HG03558 (cell line): ENCODE results near the gene GPR107.

Experiments used
- ATAC-seq: cut with Tn5 transposase; IDR thresholded peaks from one replicate; pipeline ENCODE4 v1.9.1; 2021; ENCODE audit warnings: moderate number of reproducible peaks; ENCODE audit not compliant: unreplicated experiment; ENCODE audit errors: extremely low read depth

The GPR107 gene

DNA sequence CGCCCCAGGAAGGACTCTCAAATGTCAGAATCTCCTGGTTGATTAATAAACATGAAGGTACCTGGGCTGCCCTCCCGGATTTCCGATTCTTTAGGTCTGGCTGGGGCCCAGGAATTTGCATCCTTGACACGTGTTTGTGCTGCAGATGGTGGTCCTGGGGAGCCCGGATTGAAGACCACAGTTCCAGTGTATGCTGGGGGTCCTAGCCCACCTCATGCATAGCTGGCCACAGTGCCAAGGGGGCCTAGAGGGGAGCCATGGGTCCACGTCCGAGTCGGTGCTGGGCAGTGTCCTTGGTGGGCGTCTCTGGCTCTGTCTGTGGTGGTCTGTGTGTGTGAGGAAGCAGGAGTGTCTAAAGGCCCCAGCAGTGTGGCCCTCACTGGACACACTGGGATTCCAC, 121.6 kb downstream of the GPR107 start:
- ATAC-seq = no peak

DNA sequence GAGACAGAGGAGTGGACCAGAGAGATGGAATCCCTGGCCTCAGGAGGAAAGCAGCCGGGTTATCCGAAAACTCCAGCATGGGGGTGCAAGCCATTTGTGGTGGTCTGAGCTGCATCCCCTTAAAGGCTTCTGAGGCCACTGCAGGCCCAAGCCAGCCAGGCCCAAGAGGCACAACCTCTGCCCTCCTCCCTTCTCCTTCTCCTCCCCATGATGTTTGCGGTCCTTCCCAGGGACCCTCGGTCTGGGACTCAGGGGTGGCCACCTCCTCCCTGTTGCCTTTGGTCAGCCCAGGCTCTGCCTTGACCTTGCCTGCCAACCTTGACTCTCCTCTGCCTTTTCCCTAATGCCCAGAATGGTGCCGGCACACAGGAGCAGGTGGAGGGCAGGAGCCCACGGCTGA, 123.1 kb downstream of the GPR107 start:
- no peak for ATAC-seq

DNA sequence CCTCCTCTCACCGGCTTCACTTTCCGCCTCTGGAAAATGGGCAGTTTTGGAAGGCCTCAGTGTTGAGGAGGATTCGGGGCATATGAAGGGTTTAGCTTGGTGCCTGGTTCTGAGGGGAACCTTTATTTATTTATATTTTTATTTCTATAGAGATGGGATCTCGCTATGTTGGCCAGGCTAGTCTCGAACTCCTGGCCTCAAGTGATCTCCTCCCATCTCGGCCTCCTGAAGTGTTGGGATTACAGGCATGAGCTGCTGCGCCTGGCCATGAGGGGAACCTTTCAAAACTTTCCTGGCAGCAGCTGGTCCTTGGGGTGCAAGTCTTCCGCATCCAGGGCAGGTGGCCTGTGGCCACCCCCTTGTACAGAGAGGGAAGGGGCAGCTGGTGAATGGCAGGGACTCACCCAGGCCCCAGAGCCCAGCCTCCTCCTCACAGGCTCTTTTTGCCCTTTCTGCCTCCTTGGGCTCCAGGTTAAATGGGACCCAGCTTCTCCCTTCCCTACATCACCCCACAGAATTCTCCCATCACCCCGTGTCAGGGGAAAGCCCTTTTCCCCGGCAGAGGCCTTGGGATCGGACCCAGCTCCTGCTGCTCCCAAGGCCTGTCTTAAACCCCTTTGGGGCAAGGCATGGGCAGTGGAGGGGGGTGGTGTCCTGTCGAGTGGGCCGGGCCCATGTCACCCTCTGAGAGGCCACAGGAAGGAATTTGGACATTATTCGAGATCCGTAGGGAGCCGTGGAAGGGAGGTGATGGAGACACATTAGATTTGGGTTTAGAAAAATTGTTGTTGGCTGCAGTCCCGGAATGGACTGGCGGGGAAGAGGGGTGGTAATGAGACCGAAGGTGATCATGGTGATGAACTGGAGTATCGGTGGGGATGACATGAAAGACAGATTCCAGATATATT, 124.4 kb downstream of the GPR107 start:
- ATAC-seq = no peak

- ATAC-seq = no peak
These were observed 125.7 kb downstream of the GPR107 start for GRCh38 chr9:130179331-130179907.

DNA sequence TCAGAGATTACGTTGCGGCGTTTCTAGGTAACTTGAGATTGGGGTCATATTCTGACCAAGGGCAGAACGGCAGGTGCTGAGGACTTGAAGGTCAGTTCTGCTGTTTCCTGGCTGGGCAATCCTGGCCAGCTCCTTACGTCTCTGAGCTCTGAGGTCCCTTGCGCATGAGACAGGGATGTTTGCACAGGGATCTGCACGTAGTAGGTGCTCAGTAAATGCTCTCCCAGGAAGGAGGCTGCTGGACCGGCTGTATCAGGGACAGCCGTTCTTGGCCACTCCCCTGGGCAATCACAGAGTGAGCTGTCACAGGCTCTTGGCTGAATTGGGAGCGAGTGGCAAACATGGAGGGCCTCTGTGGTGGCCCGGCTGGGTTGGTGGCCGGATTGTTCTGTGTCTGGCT, 126.8 kb downstream of the GPR107 start:
- ATAC-seq = no peak

DNA sequence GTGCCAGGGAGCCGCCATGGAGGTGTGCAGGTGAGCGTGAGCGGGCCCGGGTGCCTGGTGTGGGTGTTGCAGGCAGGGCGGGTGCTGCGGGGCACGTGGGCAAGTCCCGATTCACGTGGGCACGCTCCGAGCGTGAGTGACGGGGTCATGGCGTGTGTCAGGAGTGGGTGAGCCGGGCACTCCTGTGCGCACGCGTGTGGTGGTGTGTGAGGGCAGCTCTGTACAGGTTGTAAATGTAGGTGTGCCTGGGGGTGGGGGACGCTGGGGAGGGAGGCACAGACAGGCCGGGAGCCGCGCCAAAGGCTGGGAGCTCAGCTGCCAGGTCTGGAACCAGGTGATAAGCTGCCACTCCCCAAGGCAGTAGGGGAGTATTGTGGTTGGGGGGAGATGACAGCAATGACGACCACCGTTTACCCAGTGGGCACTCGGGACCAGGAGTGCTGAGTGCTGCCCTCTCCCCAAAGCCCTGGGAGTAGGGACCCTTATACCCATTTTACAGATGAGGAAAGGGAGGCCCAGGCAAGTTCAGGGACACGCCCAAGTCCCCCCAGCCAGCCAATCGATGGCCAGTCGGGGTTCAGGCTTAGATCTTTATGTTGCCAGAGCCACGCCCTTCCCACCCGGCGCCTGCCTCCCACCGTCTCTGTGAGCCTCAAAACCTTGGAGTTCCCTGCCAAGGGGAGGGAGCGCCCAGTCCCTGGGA, 128.1 kb downstream of the GPR107 start:
- ATAC-seq = no peak

GRCh38 chr9:130182381-130182909, 128.7 kb downstream of the GPR107 start:
- ATAC-seq = no peak

GRCh38 chr9:130183133-130183762, 129.5 kb downstream of the GPR107 start:
- ATAC-seq = no peak

- no peak for ATAC-seq
These were observed 131.3 kb downstream of the GPR107 start for GRCh38 chr9:130185017-130185416.

GRCh38 chr9:130185490-130186031, 131.9 kb downstream of the GPR107 start:
- no peak for ATAC-seq

GRCh38 chr9:130186051-130186450, 132.3 kb downstream of the GPR107 start:
- ATAC-seq = no peak

GRCh38 chr9:130186839-130187522, 133.3 kb downstream of the GPR107 start:
- no peak for ATAC-seq

GRCh38 chr9:130187523-130187846, 133.8 kb downstream of the GPR107 start:
- no peak for ATAC-seq

GRCh38 chr9:130188860-130189481, 135.3 kb downstream of the GPR107 start:
- ATAC-seq = no peak
